ENCODE measurements around the gene QSOX2.

The QSOX2 gene

GRCh38 chr9:136280535-136281315, 35.1 kb upstream of the QSOX2 start (continued):
- TF ChIP-seq PRDM2 (tag by site-specific recombination; IDR thresholded peaks at IDR 0.05; ENCODE audit: borderline replicate concordance) (no peak), RBAK (tag by site-specific recombination; IDR thresholded peaks at IDR 0.05) (no peak)

DNA sequence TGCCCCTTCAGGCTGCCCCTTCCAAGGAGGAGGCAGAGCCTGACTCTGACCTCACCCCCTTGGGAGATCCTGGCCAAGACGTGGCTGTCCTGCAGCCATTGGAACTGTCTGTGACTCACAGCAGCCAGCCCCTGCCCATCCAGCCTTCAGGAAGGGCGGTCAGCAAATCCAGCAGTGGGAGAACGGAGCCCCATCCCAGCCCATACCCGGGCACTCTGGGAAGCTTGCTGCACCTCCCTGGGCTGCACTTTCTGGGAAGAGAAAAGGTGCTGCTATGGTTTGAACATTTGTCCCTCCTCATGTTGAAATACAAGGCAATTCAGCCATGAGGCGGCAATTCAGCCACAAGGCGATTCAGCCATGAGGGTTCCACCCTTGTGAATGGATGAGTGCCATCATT, 33.9 kb upstream of the QSOX2 start:
- ChIA-PET CTCF (interaction anchor here (1.8 kb wide), 2 partner anchors 12 to 60 kb away, joined by 5 to 6 read pairs; no protein-coding TSS in a partner anchor), POLR2A (interaction anchor here (1.0 kb wide), 1 partner anchor 25 kb away, joined by 3 read pairs; no protein-coding TSS in a partner anchor)
- no peaks in the 10 kb centered on the region for H3K4me1 ChIP-seq (ENCODE audit: control insufficient read depth, insufficient read depth, low read length)

More for the DNA sequence above, 33.9 kb upstream of the QSOX2 start:
- TF ChIP-seq, protein P1, sequence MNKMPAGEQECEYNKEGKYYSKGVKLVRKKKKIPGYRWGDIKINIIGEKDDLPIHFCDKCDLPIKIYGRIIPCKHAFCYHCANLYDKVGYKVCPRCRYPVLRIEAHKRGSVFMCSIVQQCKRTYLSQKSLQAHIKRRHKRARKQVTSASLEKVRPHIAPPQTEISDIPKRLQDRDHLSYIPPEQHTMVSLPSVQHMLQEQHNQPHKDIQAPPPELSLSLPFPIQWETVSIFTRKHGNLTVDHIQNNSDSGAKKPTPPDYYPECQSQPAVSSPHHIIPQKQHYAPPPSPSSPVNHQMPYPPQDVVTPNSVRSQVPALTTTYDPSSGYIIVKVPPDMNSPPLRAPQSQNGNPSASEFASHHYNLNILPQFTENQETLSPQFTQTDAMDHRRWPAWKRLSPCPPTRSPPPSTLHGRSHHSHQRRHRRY (tag by site-specific recombination; IDR thresholded peaks at IDR 0.05): no peak
- TF ChIP-seq ZNF792 (tag by site-specific recombination; IDR thresholded peaks at IDR 0.05) (no peak), ZFHX2 (tag by site-specific recombination; conservative IDR thresholded peaks at IDR 0.05) (no peak), ZNF785 (tag by site-specific recombination; IDR thresholded peaks at IDR 0.05) (no peak), ZNF221 (tag by site-specific recombination; IDR thresholded peaks at IDR 0.05; ENCODE audit: borderline replicate concordance) (no peak), SALL2 (tag by site-specific recombination; IDR thresholded peaks at IDR 0.05; ENCODE audit: borderline replicate concordance) (no peak), ZFP3 (tag by site-specific recombination; IDR thresholded peaks at IDR 0.05; ENCODE audit: low read depth) (no peak), ZNF513 (tag by site-specific recombination; IDR thresholded peaks at IDR 0.05) (no peak), ZNF280D (tag by site-specific recombination; IDR thresholded peaks at IDR 0.05) (no peak), ZNF701 (tag by site-specific recombination; IDR thresholded peaks at IDR 0.05) (no peak)
- H3K27ac ChIP-seq (ENCODE audit: extremely low read depth, low read depth, low read length): no peak overlapping the region
- H3K36me3 ChIP-seq (ENCODE audit: control insufficient read depth in 2 of 2, insufficient read depth in 1 of 2, low read length in 2 of 2): no peaks in the 10 kb centered on the region
- no peak overlapping the region for H3K4me3 ChIP-seq (ENCODE audit: low read depth, low read length)
- H3K9me3 ChIP-seq (ENCODE audit: control insufficient read depth, insufficient read depth, low read depth, low read length): no peaks in the 10 kb centered on the region

Measured in HEK293 (cell line).